GM19239 (cell line): Measurements from ENCODE around the gene TBC1D16.
"Not testable (repeated sequence)": the region's sequence is repeated elsewhere in the genome, so short reads cannot be mapped to it uniquely, and the experiment has no call there.

Source experiments
- DNase-seq: peaks from one replicate; pipeline ENCODE4 v3.0.0; 2011; ENCODE audit warnings: low spot score; ENCODE audit not compliant: insufficient read length
- FAIRE-seq: peaks from 2 replicates; lab custom pipeline; 2011; peaks lifted over from hg19 to GRCh38; lab: Jason Lieb, UNC

Gene TBC1D16

GRCh38 chr17:80058311-80058955 is 22.8 kb upstream of the TBC1D16 start:
- FAIRE-seq (no peak), DNase-seq (no peak)

- DNase-seq (no peak), FAIRE-seq (no peak)
Observed at GRCh38 chr17:80055597-80055996, 19.9 kb upstream of the TBC1D16 start.

- no peak for DNase-seq
- FAIRE-seq: no peak
Observed at GRCh38 chr17:80053102-80053501, 17.4 kb upstream of the TBC1D16 start.

- DNase-seq (no peak), FAIRE-seq (no peak)
Observed at GRCh38 chr17:80051681-80052080, 16.0 kb upstream of the TBC1D16 start.

GRCh38 chr17:80050706-80051105 is 15.0 kb upstream of the TBC1D16 start:
- FAIRE-seq (no peak), DNase-seq (no peak)

GRCh38 chr17:80049986-80050385 is 14.3 kb upstream of the TBC1D16 start:
- FAIRE-seq (no peak), DNase-seq (no peak)

- no peak for DNase-seq
- FAIRE-seq: no peak
Observed at GRCh38 chr17:80047176-80047575, 11.5 kb upstream of the TBC1D16 start.

- not testable (repeated sequence) for FAIRE-seq, DNase-seq
Observed at GRCh38 chr17:80046709-80047108, 11.0 kb upstream of the TBC1D16 start.

GRCh38 chr17:80045703-80046102 is 10.0 kb upstream of the TBC1D16 start:
- FAIRE-seq: no peak
- DNase-seq: no peak

- DNase-seq (no peak), FAIRE-seq (no peak)
Observed at GRCh38 chr17:80043963-80044362, 8.3 kb upstream of the TBC1D16 start.

GRCh38 chr17:80036715-80037477 is 1.2 kb upstream of the TBC1D16 start:
- no peak for DNase-seq
- no peak for FAIRE-seq

GRCh38 chr17:80035937-80036714 is 454 bp upstream of the TBC1D16 start, which contains the start of gene CCDC40:
TSS of gene CCDC40 (plus strand) at chr17:80036642. CDS start at chr17:80036663, 21 bp downstream.
- no peak for FAIRE-seq
- DNase-seq: peak; percentile 66

- DNase-seq: peak; percentile 46
- FAIRE-seq: no peak
Observed at GRCh38 chr17:80034791-80035686, 633 bp downstream of the TBC1D16 start.

- FAIRE-seq (no peak), DNase-seq (no peak)
Observed at GRCh38 chr17:80033840-80034239, 1.8 kb downstream of the TBC1D16 start.

GRCh38 chr17:80032614-80033171 is 3.0 kb downstream of the TBC1D16 start:
- no peak for FAIRE-seq
- no peak for DNase-seq

GRCh38 chr17:80031691-80032430 is 3.8 kb downstream of the TBC1D16 start:
- DNase-seq (no peak), FAIRE-seq (no peak)

GRCh38 chr17:80030730-80031410 is 4.8 kb downstream of the TBC1D16 start:
- DNase-seq (no peak), FAIRE-seq (no peak)

GRCh38 chr17:80029258-80029974 is 6.3 kb downstream of the TBC1D16 start:
- FAIRE-seq: no peak
- no peak for DNase-seq
